ENCODE results near the gene MCC.

GRCh38 chr5:113256671-113257452 lies 231.4 kb downstream of the MCC start:
- no peak for TF ChIP-seq POLR2AphosphoS5 (IDR thresholded peaks at IDR 0.05; ENCODE audit: low read depth, low read length)
- TF ChIP-seq TAF1 (IDR thresholded peaks at IDR 0.05; ENCODE audit: borderline replicate concordance, insufficient read depth, low read length) = no peak
- TF ChIP-seq REST (IDR thresholded peaks at IDR 0.05; ENCODE audit: insufficient read depth in 1 of 2, low read depth in 2 of 2, low read length in 2 of 2) = no peak
- TF ChIP-seq FOXP2 (optimal IDR thresholded peaks at IDR 0.05; ENCODE audit: borderline replicate concordance, extremely low read depth, extremely low read length, insufficient read depth) = no peak
